ACC112 (cell line): ENCODE data around the gene TIMM44.
"Not testable (repeated sequence)": the region's sequence is repeated elsewhere in the genome, so short reads cannot be mapped to it uniquely, and the experiment has no call there.

Experiments used
- H2AFZ ChIP-seq: fragments of 200-600 bp; sonication (generic); one replicate; pipeline ENCODE4 v1.6.0; 2017; ENCODE audit warnings: antibody characterized with exemption, low read length; ENCODE audit not compliant: unreplicated experiment
- H3K27ac ChIP-seq: fragments of 200-600 bp; sonication (generic); 2 replicates; pipeline ENCODE4 v1.5.1; 2014; ENCODE audit warnings: low read depth, mild to moderate bottlenecking, antibody characterized with exemption, low read length, moderate library complexity
- H3K27me3 ChIP-seq: fragments of 200-600 bp; sonication (generic); 2 replicates; pipeline ENCODE4 v1.6.1; 2014; ENCODE audit warnings: mild to moderate bottlenecking, antibody characterized with exemption, low read length, moderate library complexity, mixed read lengths; ENCODE audit not compliant: insufficient read depth
- H3K36me3 ChIP-seq: fragments of 200-600 bp; sonication (generic); 2 replicates; pipeline ENCODE4 v1.6.1; 2016; ENCODE audit warnings: mild to moderate bottlenecking, antibody characterized with exemption, low read length, moderate library complexity, mixed read lengths; ENCODE audit not compliant: insufficient read depth
- H3K4me1 ChIP-seq: fragments of 200-600 bp; sonication (generic); one replicate; pipeline ENCODE4 v1.6.1; 2016; ENCODE audit warnings: low read length, mixed read lengths; ENCODE audit not compliant: insufficient read depth, unreplicated experiment, control insufficient read depth
- H3K4me3 ChIP-seq: fragments of 200-600 bp; sonication (generic); 2 replicates; pipeline ENCODE4 v1.5.1; 2014; ENCODE audit warnings: mild to moderate bottlenecking, low read depth, low read length
- H3K79me2 ChIP-seq: fragments of 200-600 bp; sonication (generic); one replicate; pipeline ENCODE4 v1.6.0; 2016; ENCODE audit warnings: low read length; ENCODE audit not compliant: control insufficient read depth, unreplicated experiment, insufficient read depth

TIMM44 gene

GRCh38 chr19:7923295-7924191 lies 19.9 kb downstream of the TIMM44 start:
- peaks cover 23% of the 10 kb centered on the region for H3K4me1 ChIP-seq
- no peak overlapping the region for H3K27ac ChIP-seq

DNA sequence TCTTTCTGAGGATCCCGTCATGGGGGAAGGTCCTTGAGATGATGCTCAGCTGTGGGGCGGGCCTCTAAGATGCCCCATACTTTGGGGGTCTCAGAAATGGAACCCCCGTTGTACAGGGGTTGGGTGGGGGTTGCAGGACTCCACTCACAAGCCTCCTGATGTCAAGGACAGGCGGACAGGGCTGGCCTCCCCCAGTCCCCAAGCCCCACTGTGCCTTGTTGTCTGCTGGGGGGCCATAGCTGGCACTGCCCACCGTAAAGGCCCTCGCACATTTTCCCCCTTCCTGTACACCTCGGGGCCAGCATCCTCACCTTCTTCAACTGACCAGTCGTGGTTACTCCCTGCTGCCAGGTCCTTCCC lies 20.6 kb downstream of the TIMM44 start:
- Histone ChIP-seq H3K4me3 (no peak overlapping the region), H2AFZ (no peak overlapping the region), H3K27ac (no peak overlapping the region), H3K36me3 (no peaks in the 10 kb centered on the region), H3K27me3 (no peaks in the 10 kb centered on the region), H3K4me1 (peaks cover 15% of the 10 kb centered on the region), H3K79me2 (peaks cover 9% of the 10 kb centered on the region)

More at GRCh38 chr19:7923295-7924191, 19.9 kb downstream of the TIMM44 start:
- no peak overlapping the region for H3K4me3 ChIP-seq
- H3K36me3 ChIP-seq = no peaks in the 10 kb centered on the region
- H2AFZ ChIP-seq = no peak overlapping the region
- no peaks in the 10 kb centered on the region for H3K27me3 ChIP-seq
- H3K79me2 ChIP-seq = peaks cover 9% of the 10 kb centered on the region

DNA sequence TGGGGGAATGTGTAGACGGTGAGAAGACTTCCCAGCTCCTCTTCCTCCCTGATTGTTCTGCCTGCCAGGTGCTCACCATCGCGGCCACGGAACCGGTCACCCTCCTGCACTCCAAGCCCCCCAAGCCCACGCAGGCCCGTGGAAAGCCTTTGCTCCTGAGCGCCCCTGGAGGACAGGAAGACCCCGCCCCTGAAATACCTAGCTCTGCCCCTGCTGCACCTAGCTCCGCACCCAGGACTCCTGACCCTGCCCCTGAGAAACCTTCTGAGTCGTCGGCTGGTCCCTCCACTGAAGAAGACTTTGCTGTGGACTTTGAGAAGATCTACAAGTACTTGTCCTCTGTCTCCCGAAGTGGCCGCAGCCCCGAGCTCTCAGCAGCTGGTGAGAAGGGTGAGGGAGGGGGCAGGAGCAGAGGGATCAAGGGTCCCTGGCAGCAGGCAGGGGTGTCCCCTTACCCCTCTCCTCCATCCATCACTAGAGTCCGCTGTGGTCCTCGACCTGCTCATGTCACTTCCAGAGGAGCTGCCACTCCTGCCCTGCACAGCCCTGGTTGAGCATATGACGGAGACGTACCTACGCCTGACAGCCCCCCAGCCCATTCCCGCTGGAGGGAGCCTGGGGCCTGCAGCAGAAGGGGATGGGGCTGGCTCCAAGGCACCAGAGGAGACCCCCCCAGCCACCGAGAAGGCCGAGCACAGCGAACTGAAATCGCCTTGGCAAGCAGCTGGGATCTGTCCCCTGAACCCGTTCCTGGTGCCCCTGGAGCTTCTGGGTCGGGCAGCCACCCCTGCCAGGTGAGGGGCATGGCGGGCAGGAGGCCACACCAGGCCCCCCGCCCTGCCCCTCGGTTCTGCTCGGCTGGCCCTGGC lies 21.3 kb downstream of the TIMM44 start:
- H3K27me3 ChIP-seq = no peaks in the 10 kb centered on the region
- no peak overlapping the region for H2AFZ ChIP-seq
- H3K4me3 ChIP-seq = peak overlapping the region; percentile 85
- peaks cover 9% of the 10 kb centered on the region for H3K79me2 ChIP-seq
- H3K4me1 ChIP-seq = peaks cover 14% of the 10 kb centered on the region
- no peaks in the 10 kb centered on the region for H3K36me3 ChIP-seq
- H3K27ac ChIP-seq = no peak overlapping the region

DNA sequence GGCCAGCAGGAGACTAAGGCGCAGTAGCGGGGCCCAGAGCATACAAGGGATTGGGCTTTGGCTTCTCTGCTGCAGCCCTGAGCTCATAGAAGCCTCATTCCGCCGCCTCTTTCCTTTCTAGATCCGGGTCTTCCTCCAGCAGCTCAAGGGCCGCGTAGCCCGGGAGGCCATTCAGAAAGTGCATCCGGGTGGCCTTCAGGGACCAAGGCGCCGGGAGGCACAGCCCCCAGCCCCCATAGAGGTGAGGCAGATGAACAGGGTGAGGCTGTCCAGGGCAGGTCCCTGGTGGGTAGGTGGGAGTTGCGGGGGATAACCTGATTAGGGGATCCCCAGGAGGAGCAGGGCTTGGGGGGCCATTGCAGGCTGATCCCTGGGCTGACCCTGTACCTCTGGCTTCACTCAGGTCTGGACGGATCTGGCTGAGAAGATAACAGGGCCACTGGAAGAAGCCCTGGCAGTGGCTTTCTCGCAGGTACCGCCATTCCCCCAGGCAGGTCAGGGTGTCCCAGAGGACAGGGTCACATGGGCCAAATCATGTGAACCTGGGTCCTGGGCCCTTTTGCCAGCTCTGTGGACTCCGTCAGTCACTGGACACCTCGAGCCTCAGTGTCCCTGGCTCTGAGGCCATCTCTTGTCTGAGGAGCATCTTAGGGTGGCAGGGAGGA lies 22.0 kb downstream of the TIMM44 start:
- Histone ChIP-seq H2AFZ (peak overlapping the region; percentile 38), H3K79me2 (peaks cover 9% of the 10 kb centered on the region), H3K4me1 (peaks cover 14% of the 10 kb centered on the region), H3K27me3 (no peaks in the 10 kb centered on the region), H3K4me3 (peak overlapping the region; percentile 85), H3K36me3 (no peaks in the 10 kb centered on the region), H3K27ac (peak overlapping the region; percentile 85)

GRCh38 chr19:7920519-7921301 lies 22.8 kb downstream of the TIMM44 start:
- peak overlapping the region; percentile 95 for H3K4me3 ChIP-seq
- H3K36me3 ChIP-seq = no peaks in the 10 kb centered on the region
- peak overlapping the region; percentile 38 for H2AFZ ChIP-seq
- peaks cover 9% of the 10 kb centered on the region for H3K79me2 ChIP-seq
- peaks cover 14% of the 10 kb centered on the region for H3K4me1 ChIP-seq
- no peaks in the 10 kb centered on the region for H3K27me3 ChIP-seq
- peak overlapping the region; percentile 85 for H3K27ac ChIP-seq

- H3K36me3 ChIP-seq = no peaks in the 10 kb centered on the region
- H3K27ac ChIP-seq = peak within 1 kb of the TSS; percentile 85
- no peaks in the 10 kb centered on the region for H3K27me3 ChIP-seq
- peaks cover 14% of the 10 kb centered on the region for H3K4me1 ChIP-seq
- H2AFZ ChIP-seq = peak within 1 kb of the TSS; percentile 38
- H3K79me2 ChIP-seq = peaks cover 9% of the 10 kb centered on the region
- peak within 1 kb of the TSS; percentile 95 for H3K4me3 ChIP-seq
Measured at GRCh38 chr19:7919610-7920518, 23.6 kb downstream of the TIMM44 start, which contains the start of gene SNAPC2. Gene SNAPC2 (plus strand): TSS chr19:7920338. CDS start chr19:7920367, 29 bp downstream.

- peaks cover 14% of the 10 kb centered on the region for H3K4me1 ChIP-seq
- H3K79me2 ChIP-seq = peaks cover 9% of the 10 kb centered on the region
- no peaks in the 10 kb centered on the region for H3K36me3 ChIP-seq
- H2AFZ ChIP-seq = no peak overlapping the region
- H3K27ac ChIP-seq = no peak overlapping the region
- H3K4me3 ChIP-seq = no peak overlapping the region; the same call in 1 of the 2 replicates
- H3K27me3 ChIP-seq = no peaks in the 10 kb centered on the region
Measured at GRCh38 chr19:7918615-7919421, 24.6 kb downstream of the TIMM44 start.

GRCh38 chr19:7918062-7918614 lies 25.3 kb downstream of the TIMM44 start:
- H3K36me3 ChIP-seq, H3K79me2 ChIP-seq, H3K27me3 ChIP-seq, H3K27ac ChIP-seq, H2AFZ ChIP-seq: not testable (repeated sequence)
- Histone ChIP-seq H3K4me3 (peak overlapping the region; percentile 80), H3K4me1 (peaks cover 14% of the 10 kb centered on the region)
